SU-DHL-6 (cell line): ENCODE data around the gene PLA2G2C.
A peak's percentile ranks its signal among the peaks of the same experiment; 100 is the strongest.

Experiments
- EZH2phosphoT487 ChIP-seq: fragments of 200-600 bp; sonication (generic), shearing (Covaris generic); conservative IDR thresholded peaks from 2 replicates; pipeline ENCODE4 v1.6.1; 2018; ENCODE audit warnings: mild to moderate bottlenecking, antibody characterized with exemption, low read length, moderate library complexity, mixed read lengths
- TF ChIP-seq, protein P1 (sequence below): fragments of 200-600 bp; sonication (generic); IDR thresholded peaks from one replicate; pipeline ENCODE4 v1.5.1; 2017; ENCODE audit warnings: antibody characterized with exemption, mild to moderate bottlenecking, low read length, moderate library complexity; ENCODE audit not compliant: insufficient read depth, poor library complexity, severe bottlenecking

DNA sequence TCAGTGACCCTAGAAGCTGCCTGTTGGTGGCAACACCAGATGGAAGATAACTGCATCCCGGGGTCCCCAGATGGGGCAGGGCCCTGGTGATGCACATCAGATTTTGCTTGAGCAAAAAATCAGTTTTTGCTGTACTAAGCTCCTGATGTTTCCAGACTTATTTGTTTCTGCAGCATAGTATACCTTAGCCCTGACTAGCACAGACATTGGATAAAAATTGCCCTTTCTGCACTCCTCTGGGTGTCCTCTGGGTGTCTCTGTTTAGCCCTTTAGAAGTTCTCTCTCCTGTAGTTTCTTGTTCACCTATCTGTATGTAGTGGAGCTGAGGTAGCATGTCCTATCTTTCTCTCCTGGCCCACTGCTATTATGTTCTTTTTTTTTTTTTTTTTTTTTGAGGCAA lies 30.3 kb upstream of the PLA2G2C start:
- TF ChIP-seq, protein P1, sequence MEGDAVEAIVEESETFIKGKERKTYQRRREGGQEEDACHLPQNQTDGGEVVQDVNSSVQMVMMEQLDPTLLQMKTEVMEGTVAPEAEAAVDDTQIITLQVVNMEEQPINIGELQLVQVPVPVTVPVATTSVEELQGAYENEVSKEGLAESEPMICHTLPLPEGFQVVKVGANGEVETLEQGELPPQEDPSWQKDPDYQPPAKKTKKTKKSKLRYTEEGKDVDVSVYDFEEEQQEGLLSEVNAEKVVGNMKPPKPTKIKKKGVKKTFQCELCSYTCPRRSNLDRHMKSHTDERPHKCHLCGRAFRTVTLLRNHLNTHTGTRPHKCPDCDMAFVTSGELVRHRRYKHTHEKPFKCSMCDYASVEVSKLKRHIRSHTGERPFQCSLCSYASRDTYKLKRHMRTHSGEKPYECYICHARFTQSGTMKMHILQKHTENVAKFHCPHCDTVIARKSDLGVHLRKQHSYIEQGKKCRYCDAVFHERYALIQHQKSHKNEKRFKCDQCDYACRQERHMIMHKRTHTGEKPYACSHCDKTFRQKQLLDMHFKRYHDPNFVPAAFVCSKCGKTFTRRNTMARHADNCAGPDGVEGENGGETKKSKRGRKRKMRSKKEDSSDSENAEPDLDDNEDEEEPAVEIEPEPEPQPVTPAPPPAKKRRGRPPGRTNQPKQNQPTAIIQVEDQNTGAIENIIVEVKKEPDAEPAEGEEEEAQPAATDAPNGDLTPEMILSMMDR, result peak; percentile 26
- no peak for TF ChIP-seq EZH2phosphoT487
